ENCODE measurements around the gene DDX1.

DNA sequence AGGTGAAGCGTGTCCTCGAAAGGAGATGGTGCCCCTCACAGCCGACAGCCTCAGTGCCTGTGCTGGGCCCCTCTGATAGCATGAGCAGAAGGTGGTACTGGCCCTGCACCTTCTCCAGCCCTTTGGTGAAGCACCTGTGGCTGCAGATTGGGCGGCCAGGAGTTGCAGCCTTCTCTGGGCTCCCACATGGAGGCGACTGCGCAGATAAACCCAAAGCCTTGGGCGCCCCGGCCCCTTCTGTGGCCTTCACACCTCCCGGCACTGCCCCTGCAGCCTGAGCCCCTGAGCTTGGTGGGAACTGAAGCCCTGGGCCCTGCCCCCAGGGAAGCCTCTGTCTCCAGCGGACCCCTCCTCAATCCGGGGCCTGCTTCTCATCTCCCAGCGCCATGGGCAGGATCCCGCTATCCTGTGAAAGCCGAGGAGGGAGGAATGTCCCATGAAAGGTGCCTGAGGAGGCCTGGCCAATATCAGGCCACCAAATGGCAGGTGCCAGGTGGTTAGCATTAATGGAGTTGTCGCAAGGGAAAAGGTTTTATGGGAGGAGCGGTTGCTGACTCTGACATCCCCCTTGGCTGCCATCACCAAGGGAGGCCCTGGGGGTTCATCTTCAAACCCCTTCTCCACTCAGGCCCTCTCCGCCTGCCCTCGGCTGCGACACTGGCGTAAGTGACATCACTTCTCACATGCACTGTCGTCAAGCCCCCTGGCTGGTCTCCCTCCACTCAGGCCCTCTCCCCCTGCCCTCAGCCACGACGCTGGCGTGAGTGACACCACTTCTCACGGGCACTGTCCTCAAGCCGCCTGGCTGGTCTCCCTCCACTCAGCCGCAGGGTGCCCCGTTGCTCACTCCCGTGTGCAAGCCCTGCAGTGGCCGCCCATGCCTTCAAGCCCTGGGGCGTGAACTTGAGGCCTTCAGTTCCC is 62.4 kb downstream of the DDX1 start:
- TF ChIP-seq ZNF677 (tag by site-specific recombination; IDR thresholded peaks at IDR 0.05) (no peak), KLF10 (tag by site-specific recombination; IDR thresholded peaks at IDR 0.05) (no peak), ZNF112 (tag by site-specific recombination; IDR thresholded peaks at IDR 0.05) (no peak), ZNF776 (tag by site-specific recombination; IDR thresholded peaks at IDR 0.05; ENCODE audit: borderline replicate concordance) (no peak), ZBTB49 (tag by site-specific recombination; IDR thresholded peaks at IDR 0.05; ENCODE audit: low read depth) (no peak), BCL11A (tag by site-specific recombination; IDR thresholded peaks at IDR 0.05; ENCODE audit: low read depth) (no peak), ZNF629 (tag by site-specific recombination; IDR thresholded peaks at IDR 0.05) (no peak), OSR2 (tag by site-specific recombination; IDR thresholded peaks at IDR 0.05) (no peak), ZNF785 (tag by site-specific recombination; IDR thresholded peaks at IDR 0.05) (no peak), TCF7L2 (IDR thresholded peaks at IDR 0.05; ENCODE audit: borderline replicate concordance, low read depth, low read length) (no peak)
- TF ChIP-seq, protein P1, sequence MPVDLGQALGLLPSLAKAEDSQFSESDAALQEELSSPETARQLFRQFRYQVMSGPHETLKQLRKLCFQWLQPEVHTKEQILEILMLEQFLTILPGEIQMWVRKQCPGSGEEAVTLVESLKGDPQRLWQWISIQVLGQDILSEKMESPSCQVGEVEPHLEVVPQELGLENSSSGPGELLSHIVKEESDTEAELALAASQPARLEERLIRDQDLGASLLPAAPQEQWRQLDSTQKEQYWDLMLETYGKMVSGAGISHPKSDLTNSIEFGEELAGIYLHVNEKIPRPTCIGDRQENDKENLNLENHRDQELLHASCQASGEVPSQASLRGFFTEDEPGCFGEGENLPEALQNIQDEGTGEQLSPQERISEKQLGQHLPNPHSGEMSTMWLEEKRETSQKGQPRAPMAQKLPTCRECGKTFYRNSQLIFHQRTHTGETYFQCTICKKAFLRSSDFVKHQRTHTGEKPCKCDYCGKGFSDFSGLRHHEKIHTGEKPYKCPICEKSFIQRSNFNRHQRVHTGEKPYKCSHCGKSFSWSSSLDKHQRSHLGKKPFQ (tag by site-specific recombination; IDR thresholded peaks at IDR 0.05), result no peak
- TF ChIP-seq, protein P2, sequence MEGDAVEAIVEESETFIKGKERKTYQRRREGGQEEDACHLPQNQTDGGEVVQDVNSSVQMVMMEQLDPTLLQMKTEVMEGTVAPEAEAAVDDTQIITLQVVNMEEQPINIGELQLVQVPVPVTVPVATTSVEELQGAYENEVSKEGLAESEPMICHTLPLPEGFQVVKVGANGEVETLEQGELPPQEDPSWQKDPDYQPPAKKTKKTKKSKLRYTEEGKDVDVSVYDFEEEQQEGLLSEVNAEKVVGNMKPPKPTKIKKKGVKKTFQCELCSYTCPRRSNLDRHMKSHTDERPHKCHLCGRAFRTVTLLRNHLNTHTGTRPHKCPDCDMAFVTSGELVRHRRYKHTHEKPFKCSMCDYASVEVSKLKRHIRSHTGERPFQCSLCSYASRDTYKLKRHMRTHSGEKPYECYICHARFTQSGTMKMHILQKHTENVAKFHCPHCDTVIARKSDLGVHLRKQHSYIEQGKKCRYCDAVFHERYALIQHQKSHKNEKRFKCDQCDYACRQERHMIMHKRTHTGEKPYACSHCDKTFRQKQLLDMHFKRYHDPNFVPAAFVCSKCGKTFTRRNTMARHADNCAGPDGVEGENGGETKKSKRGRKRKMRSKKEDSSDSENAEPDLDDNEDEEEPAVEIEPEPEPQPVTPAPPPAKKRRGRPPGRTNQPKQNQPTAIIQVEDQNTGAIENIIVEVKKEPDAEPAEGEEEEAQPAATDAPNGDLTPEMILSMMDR (tag by site-specific recombination; IDR thresholded peaks at IDR 0.05), result no peak
